Gastroesophageal sphincter (tissue), 4 donors: ENCODE measurements around the gene ST8SIA6. TPM values are rescaled to one million over a fixed set of nuclear protein-coding genes. Genes with fewer than 3 reads are reported as not detected.

Experiments
- ATAC-seq: fragments of 150-250 bp; one replicate; pipeline ENCODE4 v1.9.1; 2016; ENCODE audit warnings: mild to moderate bottlenecking, moderate library complexity
- H3K27ac ChIP-seq, 4 donors: fragments of 200-600 bp; sonication (generic) in 3 of 4; 1 replicate in 3 of 4; 2 replicates in 1 of 4; pipeline ENCODE4 v1.5.1; 2016 to 2019
- H3K27me3 ChIP-seq: fragments of 200-600 bp; sonication (generic); one replicate; pipeline ENCODE4 v1.5.1; 2019
- H3K36me3 ChIP-seq, 2 donors: fragments of 200-600 bp; sonication (generic); one replicate each; pipeline ENCODE4 v1.5.1; 2019; ENCODE audit warnings: control low read depth in 1 of 2
- H3K4me1 ChIP-seq, 3 donors: fragments of 200-600 bp; sonication (generic); 1 replicate in 2 of 3; 2 replicates in 1 of 3; pipeline ENCODE4 v1.5.1; 2016 to 2019; ENCODE audit warnings: control low read depth in 2 of 3
- H3K4me3 ChIP-seq, 2 donors: fragments of 200-600 bp; sonication (generic); one replicate each; pipeline ENCODE4 v1.5.1; 2019; ENCODE audit warnings: mild to moderate bottlenecking in 1 of 2, moderate library complexity in 1 of 2
- H3K9me3 ChIP-seq, 3 donors: fragments of 200-600 bp; sonication (generic); one replicate each; pipeline ENCODE4 v1.5.1; 2017 to 2019; ENCODE audit warnings: control low read depth in 2 of 3
- EP300 ChIP-seq: sonication (generic); formaldehyde crosslinking; IDR thresholded peaks from one replicate; pipeline ENCODE4 v1.6.1; 2017; ENCODE audit warnings: antibody characterized with exemption, mild to moderate bottlenecking
- POLR2A ChIP-seq, 2 donors: fragments of 450-650 bp; IDR thresholded peaks; one replicate each; pipeline ENCODE4 v1.6.1; 2017; ENCODE audit warnings: antibody characterized with exemption in 2 of 2, mild to moderate bottlenecking in 2 of 2, moderate library complexity in 1 of 2
- POLR2AphosphoS5 ChIP-seq: sonication (generic); formaldehyde crosslinking; IDR thresholded peaks from one replicate; pipeline ENCODE4 v1.6.1; 2017; ENCODE audit warnings: antibody characterized with exemption
- WGBS, 2 donors: methylation state at CpG; one replicate each; pipeline ENCODE4 v1.1.5; 2018; ENCODE audit warnings: low coverage in 1 of 2; 5-methylcytosine and 5-hydroxymethylcytosine counted together
- total RNA-seq, 4 donors: library from RNA; depleted of rRNA; stranded (reverse); fragments of >200 nt; gene quantifications; one replicate each; pipeline ENCODE4 v1.1.0, GENCODE V29; 2016
- TF ChIP-seq, protein P1 (sequence below), 4 experiments: fragments of 200-600 bp in 2 of 4; fragments of 450-650 bp in 2 of 4; sonication (generic) in 1 of 4; IDR thresholded peaks; one replicate each; pipeline ENCODE4 v1.5.1; 2017 to 2019; ENCODE audit warnings: antibody characterized with exemption in 4 of 4, mild to moderate bottlenecking in 2 of 4, moderate library complexity in 2 of 4

Gene ST8SIA6
- total RNA-seq, 4 donors from 2014 or later, result 1.5 to 1.9 TPM; not detected in 2

DNA sequence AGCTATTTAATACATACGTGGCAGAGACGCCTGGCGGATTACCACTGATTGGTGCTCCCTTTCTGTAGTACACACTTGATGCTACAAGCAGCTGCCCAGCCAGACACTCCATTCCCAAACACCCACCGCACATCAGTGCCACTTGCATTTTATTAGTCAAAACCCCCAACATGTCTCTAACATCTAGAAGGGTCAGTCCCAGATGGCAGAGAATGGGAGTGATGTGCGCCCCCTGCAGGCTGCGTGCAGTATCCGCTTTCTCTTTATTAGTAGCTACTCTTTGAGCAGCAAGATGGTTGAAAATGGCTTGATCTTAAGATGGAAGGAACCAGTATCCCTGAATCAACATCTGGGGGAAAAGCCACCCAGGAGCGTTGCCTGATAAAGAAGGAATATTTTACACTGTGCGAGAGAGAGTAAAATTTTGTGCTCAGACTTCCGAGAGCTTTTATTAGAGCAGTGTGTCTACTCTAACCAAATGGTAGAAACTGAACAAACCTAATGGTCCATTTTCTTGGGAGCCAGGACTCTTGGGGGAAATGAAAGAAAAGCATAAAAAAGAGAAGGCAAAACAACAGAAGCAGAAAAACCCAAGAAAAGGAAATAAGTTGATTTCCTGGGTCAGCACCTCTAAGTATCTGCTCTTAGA lies 78.3 kb downstream of the ST8SIA6 start:
- ATAC-seq, result no peak
- TF ChIP-seq POLR2A (IDR thresholded peaks at IDR 0.05) (no peak), POLR2AphosphoS5 (no peak)
- 77 to 84% methylated on average over 8 of the region's 10 CpGs for WGBS, 2 donors
- Histone ChIP-seq H3K27me3 (no peaks in the 10 kb centered on the region), H3K4me1 (peaks cover 0 to 2% (median 0%) of the 10 kb centered on the region in 3 donors), H3K9me3 (no peaks in the 10 kb centered on the region), H3K36me3 (no peaks in the 10 kb centered on the region), H3K4me3 (no peak overlapping the region), H3K27ac (no peak overlapping the region)

DNA sequence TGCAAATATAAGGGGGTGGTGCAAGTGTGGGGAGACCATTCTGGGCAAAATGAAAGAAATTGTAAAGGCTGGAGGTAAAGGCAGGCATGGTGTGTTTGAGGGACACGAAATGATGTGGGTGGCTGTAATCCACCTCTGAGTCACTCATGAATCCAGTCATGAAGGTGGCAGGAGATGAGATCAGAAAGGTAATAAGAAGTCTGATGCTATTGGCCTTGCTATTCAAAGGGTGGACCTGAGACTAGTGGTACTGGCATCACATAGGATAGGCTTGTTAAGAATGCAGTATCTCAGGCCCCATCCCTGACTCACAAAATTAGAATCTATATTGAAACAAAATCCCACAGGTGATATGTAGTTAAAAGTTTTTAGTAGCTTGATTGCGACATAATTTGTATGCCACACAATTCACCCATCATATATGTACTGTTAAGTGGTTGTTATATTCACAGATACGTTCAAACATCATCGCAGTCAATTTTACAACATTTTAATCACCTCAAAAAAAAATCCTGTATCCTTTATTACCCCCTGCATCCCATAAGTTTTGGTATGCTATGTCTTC lies 85.6 kb downstream of the ST8SIA6 start:
- peaks cover 0 to 8% (median 0%) of the 10 kb centered on the region in 3 donors for H3K9me3 ChIP-seq
- no peak for TF ChIP-seq EP300
- TF ChIP-seq POLR2AphosphoS5, result no peak
- no peak for TF ChIP-seq POLR2A (IDR thresholded peaks at IDR 0.05)
- TF ChIP-seq, protein P1, sequence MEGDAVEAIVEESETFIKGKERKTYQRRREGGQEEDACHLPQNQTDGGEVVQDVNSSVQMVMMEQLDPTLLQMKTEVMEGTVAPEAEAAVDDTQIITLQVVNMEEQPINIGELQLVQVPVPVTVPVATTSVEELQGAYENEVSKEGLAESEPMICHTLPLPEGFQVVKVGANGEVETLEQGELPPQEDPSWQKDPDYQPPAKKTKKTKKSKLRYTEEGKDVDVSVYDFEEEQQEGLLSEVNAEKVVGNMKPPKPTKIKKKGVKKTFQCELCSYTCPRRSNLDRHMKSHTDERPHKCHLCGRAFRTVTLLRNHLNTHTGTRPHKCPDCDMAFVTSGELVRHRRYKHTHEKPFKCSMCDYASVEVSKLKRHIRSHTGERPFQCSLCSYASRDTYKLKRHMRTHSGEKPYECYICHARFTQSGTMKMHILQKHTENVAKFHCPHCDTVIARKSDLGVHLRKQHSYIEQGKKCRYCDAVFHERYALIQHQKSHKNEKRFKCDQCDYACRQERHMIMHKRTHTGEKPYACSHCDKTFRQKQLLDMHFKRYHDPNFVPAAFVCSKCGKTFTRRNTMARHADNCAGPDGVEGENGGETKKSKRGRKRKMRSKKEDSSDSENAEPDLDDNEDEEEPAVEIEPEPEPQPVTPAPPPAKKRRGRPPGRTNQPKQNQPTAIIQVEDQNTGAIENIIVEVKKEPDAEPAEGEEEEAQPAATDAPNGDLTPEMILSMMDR (IDR thresholded peaks at IDR 0.05), result no peak
- H3K4me1 ChIP-seq, result no peaks in the 10 kb centered on the region
- no peak overlapping the region for H3K4me3 ChIP-seq
- H3K36me3 ChIP-seq, result no peaks in the 10 kb centered on the region
- WGBS, 2 donors, result 92 to 97% methylated on average over 3 to 4 of the region's 4 CpGs
- no peaks in the 10 kb centered on the region for H3K27me3 ChIP-seq
- no peak overlapping the region for H3K27ac ChIP-seq
- no peak for ATAC-seq

DNA sequence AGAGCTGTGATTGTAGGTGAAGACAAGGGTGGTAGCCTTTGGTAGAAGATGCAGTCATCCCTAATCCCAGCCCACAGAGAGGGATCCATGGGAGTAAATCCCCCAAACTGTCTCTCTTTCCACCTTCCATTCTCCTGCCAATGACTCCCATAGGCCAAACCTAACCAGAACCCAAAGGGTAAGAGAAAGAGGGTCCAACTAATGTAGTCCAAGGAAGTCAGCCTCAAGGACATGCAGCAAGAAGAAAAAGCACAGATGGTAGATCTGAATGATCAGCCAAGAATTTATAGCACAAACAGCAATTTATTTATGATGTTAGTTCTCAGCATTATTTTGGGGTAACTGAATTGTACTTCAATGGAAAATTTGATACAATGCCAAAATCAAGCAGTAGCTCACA lies 87.7 kb downstream of the ST8SIA6 start:
- Histone ChIP-seq H3K36me3 (no peaks in the 10 kb centered on the region), H3K4me3 (no peak overlapping the region), H3K27ac (no peak overlapping the region), H3K27me3 (no peaks in the 10 kb centered on the region), H3K4me1 (no peaks in the 10 kb centered on the region), H3K9me3 (peaks cover 0 to 8% (median 0%) of the 10 kb centered on the region in 3 donors)
- ATAC-seq, result no peak
- TF ChIP-seq, protein P1 (IDR thresholded peaks at IDR 0.05), result no peak
- no peak for TF ChIP-seq POLR2AphosphoS5
- no peak for TF ChIP-seq POLR2A (IDR thresholded peaks at IDR 0.05)
- no peak for TF ChIP-seq EP300

DNA sequence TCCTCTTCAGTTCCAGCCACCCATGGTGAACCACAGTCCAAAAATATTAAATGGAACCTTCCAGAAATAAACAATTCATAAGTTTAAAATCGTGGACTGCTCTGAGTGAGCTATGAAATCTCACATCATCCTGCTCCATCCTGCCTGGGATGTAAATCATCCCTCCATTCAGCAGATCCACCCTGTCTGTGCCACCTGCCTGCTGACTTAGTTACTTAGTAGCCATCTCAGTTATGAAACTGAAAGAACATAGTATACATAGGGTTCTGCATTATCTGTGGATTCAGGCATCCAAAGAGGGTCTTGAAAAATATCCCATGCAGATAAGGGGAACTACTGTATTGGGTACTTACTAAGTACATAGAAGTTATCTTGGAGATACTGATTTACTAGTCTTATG lies 89.0 kb downstream of the ST8SIA6 start:
- H3K27me3 ChIP-seq, result no peaks in the 10 kb centered on the region
- no peaks in the 10 kb centered on the region for H3K36me3 ChIP-seq
- WGBS, 2 donors, result 0 to 29% methylated on average over 1 of the region's 1 CpG
- no peak for ATAC-seq
- no peak overlapping the region for H3K27ac ChIP-seq
- no peaks in the 10 kb centered on the region for H3K4me1 ChIP-seq
- no peak overlapping the region for H3K4me3 ChIP-seq
- TF ChIP-seq EP300 (no peak), POLR2AphosphoS5 (no peak), POLR2A (IDR thresholded peaks at IDR 0.05) (no peak)
- TF ChIP-seq, protein P1 (IDR thresholded peaks at IDR 0.05), result no peak
- H3K9me3 ChIP-seq, result peaks cover 0 to 8% (median 0%) of the 10 kb centered on the region in 3 donors

DNA sequence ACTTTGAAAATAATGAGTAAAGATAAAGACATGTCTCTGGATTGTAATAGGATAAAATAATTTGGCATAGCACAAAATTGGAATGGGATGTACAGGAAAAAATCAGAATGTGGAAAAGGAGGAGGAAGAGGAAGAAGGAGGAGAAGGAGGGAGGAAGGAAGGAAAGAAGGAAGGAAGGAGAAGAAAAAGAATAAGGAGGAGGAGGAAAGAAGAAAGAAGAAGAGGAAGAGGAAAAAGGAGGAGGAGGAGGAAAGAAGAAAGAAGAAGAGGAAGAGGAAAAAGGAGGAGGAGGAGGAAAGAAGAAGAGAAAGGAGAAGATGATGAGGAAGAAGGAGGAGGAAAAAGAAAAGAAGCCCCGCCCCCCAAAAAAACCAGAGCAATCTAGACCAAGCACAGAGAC lies 95.9 kb downstream of the ST8SIA6 start:
- Histone ChIP-seq H3K36me3 (no peaks in the 10 kb centered on the region), H3K27ac (no peak overlapping the region), H3K27me3 (no peaks in the 10 kb centered on the region), H3K4me3 (no peak overlapping the region), H3K4me1 (no peaks in the 10 kb centered on the region), H3K9me3 (no peaks in the 10 kb centered on the region)
- no peak for ATAC-seq
- WGBS, 2 donors, result 78 to 89% methylated on average over 1 of the region's 1 CpG
- TF ChIP-seq, protein P1 (IDR thresholded peaks at IDR 0.05), result no peak
- TF ChIP-seq POLR2AphosphoS5 (no peak), POLR2A (IDR thresholded peaks at IDR 0.05) (no peak), EP300 (no peak)
